A549 (cell line): ENCODE data around the gene C3orf22.

Source experiments
- CHD2 ChIP-seq: fragments of 150-350 bp; IDR thresholded peaks from 2 replicates; pipeline ENCODE4 v1.6.1; 2014; ENCODE audit warnings: low read length; ENCODE audit not compliant: partially characterized antibody
- CTCF ChIP-seq: fragments of >200 bp; sonication (Bioruptor Twin); formaldehyde crosslinking; IDR thresholded peaks from 3 replicates; pipeline ENCODE4 v1.5.1; 2016
- E2F6 ChIP-seq: IDR thresholded peaks from 2 replicates; pipeline ENCODE4 v1.6.1; 2012; ENCODE audit warnings: low read depth, borderline replicate concordance
- EP300 ChIP-seq, 2 experiments: fragments of >200 bp; sonication (Bioruptor Twin); formaldehyde crosslinking; IDR thresholded peaks; 2 replicates in 1 of 2; 3 replicates in 1 of 2; pipeline ENCODE4 v1.6.1; 2016 to 2017
- JUN ChIP-seq, 2 experiments: fragments of >200 bp; sonication (Bioruptor Twin); formaldehyde crosslinking; IDR thresholded peaks; 2 replicates in 1 of 2; 3 replicates in 1 of 2; pipeline ENCODE4 v1.6.1; 2016 to 2017
- MAX ChIP-seq: IDR thresholded peaks from 2 replicates; pipeline ENCODE4 v1.6.1; 2012
- MYC ChIP-seq: IDR thresholded peaks from 2 replicates; pipeline ENCODE4 v1.6.1; 2012; ENCODE audit warnings: mild to moderate bottlenecking, inconsistent platforms, low read length, improper control_type of control experiment, borderline replicate concordance
- PBX3 ChIP-seq: IDR thresholded peaks from 2 replicates; pipeline ENCODE4 v1.6.1; 2012
- ZSCAN20 ChIP-seq: fragments of 250-450 bp; sonication (Bioruptor Pico); IDR thresholded peaks from 2 replicates; pipeline ENCODE4 v1.8.0; 2022; ENCODE audit warnings: mild to moderate bottlenecking, moderate library complexity

GRCh38 chr3:126501054-126501453 is 57.7 kb downstream of the C3orf22 start:
- TF ChIP-seq ZSCAN20 (CRISPR knock-in tag) (no peak), MYC (no peak), MAX (no peak), PBX3 (no peak), CTCF (no peak), E2F6 (no peak), EP300 (IDR thresholded peaks at IDR 0.05) (no peak), JUN (IDR thresholded peaks at IDR 0.05) (no peak), CHD2 (no peak)
